Measurements from ENCODE around the gene CCDC43. TPM values are rescaled to one million over a fixed set of nuclear protein-coding genes. Genes with fewer than 3 reads are reported as not detected.

CCDC43 gene
- total RNA-seq, 1 experiment from 2014 or later: 34.3 TPM

DNA sequence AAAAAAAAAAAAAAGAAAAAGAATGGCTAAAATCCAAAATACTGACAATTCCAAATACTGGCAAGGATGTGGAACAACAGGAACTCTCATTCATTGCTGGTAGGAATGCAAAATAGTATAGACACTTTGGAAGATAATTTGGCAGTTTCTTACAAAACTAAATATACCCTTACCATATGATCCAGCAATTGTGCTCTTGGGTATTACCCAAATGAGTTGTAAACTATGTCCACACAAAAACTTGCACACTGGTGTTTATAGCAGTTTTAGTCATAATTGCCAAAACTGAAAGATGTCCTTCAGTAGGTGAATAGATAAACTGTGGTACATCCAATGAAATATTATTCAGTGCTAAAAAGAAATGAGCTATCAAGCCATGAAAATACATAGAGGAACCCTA, 41.8 kb downstream of the CCDC43 start:
- no peaks in the 10 kb centered on the region for H3K36me3 Mint-ChIP-seq (ENCODE audit: insufficient read depth in 1 of 3, low read depth in 3 of 3)
- H2BK120ac ChIP-seq (ENCODE audit: low read depth, low read length, poor library complexity, severe bottlenecking): no peak overlapping the region
- H4K20me1 ChIP-seq (ENCODE audit: control insufficient read depth, insufficient read depth, insufficient read length): no peaks in the 10 kb centered on the region

More for the DNA sequence above, 41.8 kb downstream of the CCDC43 start:
- Histone ChIP-seq H2BK20ac (ENCODE audit: low read depth, low read length, poor library complexity, severe bottlenecking) (no peak overlapping the region), H3K9ac (ENCODE audit: extremely low read depth, insufficient read length, low read length) (no peak overlapping the region), H3K9me3 (ENCODE audit: control insufficient read depth, low read depth, low read length) (no peaks in the 10 kb centered on the region), H4K91ac (ENCODE audit: insufficient read length, low read depth, low read length) (no peak overlapping the region), H3K14ac (ENCODE audit: insufficient read depth, low read length) (no peak overlapping the region), H3K79me2 (ENCODE audit: insufficient read depth, low read length) (no peaks in the 10 kb centered on the region), H4K5ac (ENCODE audit: insufficient read length, low read depth, low read length) (no peak overlapping the region), H3K79me1 (ENCODE audit: insufficient read depth, low read depth, low read length, poor library complexity, severe bottlenecking) (no peaks in the 10 kb centered on the region), H2BK5ac (ENCODE audit: insufficient read length, low read length) (no peak overlapping the region), H3K27ac (ENCODE audit: insufficient read length, low read depth, low read length) (no peak overlapping the region), H3K23me2 (ENCODE audit: insufficient read length, low read depth, low read length, poor library complexity, severe bottlenecking) (no peaks in the 10 kb centered on the region), H3K56ac (ENCODE audit: insufficient read length, low read depth, low read length) (no peak overlapping the region), H3K27me3 (ENCODE audit: insufficient read depth, low read length) (no peaks in the 10 kb centered on the region), H2AFZ (ENCODE audit: low read length) (no peak overlapping the region), H2BK12ac (ENCODE audit: insufficient read length, low read depth, low read length) (no peak overlapping the region), H3K4me1 (ENCODE audit: insufficient read depth, low read length) (no peaks in the 10 kb centered on the region), H3K23ac (ENCODE audit: insufficient read length, low read depth, low read length) (no peak overlapping the region), H2AK5ac (ENCODE audit: insufficient read length, low read length) (no peak overlapping the region), H2BK15ac (ENCODE audit: low read depth, low read length) (no peak overlapping the region), H4K8ac (replicated peaks; ENCODE audit: insufficient read length, low read depth, low read length) (no peak overlapping the region), H3K4me2 (ENCODE audit: insufficient read depth, insufficient read length, low read length) (no peak overlapping the region), H3K18ac (ENCODE audit: insufficient read length, low read depth, low read length) (no peak overlapping the region), H3K4ac (ENCODE audit: low read depth, low read length) (no peak overlapping the region), H3T11ph (ENCODE audit: low read length) (no peak overlapping the region)
- Mint-ChIP-seq H3K4me1 (no peaks in the 10 kb centered on the region), H3K4me3 (no peak overlapping the region), H3K27me3 (ENCODE audit: low read depth) (peaks cover 35% of the 10 kb centered on the region), H3K27ac (no peak overlapping the region), H3K9me3 (no peaks in the 10 kb centered on the region)
- TF ChIP-seq, protein P1, sequence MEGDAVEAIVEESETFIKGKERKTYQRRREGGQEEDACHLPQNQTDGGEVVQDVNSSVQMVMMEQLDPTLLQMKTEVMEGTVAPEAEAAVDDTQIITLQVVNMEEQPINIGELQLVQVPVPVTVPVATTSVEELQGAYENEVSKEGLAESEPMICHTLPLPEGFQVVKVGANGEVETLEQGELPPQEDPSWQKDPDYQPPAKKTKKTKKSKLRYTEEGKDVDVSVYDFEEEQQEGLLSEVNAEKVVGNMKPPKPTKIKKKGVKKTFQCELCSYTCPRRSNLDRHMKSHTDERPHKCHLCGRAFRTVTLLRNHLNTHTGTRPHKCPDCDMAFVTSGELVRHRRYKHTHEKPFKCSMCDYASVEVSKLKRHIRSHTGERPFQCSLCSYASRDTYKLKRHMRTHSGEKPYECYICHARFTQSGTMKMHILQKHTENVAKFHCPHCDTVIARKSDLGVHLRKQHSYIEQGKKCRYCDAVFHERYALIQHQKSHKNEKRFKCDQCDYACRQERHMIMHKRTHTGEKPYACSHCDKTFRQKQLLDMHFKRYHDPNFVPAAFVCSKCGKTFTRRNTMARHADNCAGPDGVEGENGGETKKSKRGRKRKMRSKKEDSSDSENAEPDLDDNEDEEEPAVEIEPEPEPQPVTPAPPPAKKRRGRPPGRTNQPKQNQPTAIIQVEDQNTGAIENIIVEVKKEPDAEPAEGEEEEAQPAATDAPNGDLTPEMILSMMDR (conservative IDR thresholded peaks at IDR 0.05): no peak
- no peak for DNase-seq

Data from H9 (cell line).